PFSK-1 (cell line): ENCODE data around the gene HPS4.

Source experiments
- FOXP2 ChIP-seq: optimal IDR thresholded peaks from 2 replicates; pipeline ENCODE3; 2011; ENCODE audit warnings: borderline replicate concordance, control low read depth, inconsistent platforms; ENCODE audit not compliant: insufficient read depth; ENCODE audit errors: extremely low read length, extremely low read depth
- POLR2AphosphoS5 ChIP-seq: IDR thresholded peaks from 2 replicates; pipeline ENCODE4 v1.6.1; 2012; ENCODE audit warnings: low read depth, mild to moderate bottlenecking, control low read depth, low read length, moderate library complexity
- SIN3A ChIP-seq: IDR thresholded peaks from 2 replicates; pipeline ENCODE4 v1.6.1; 2012; ENCODE audit warnings: mild to moderate bottlenecking, low read length, moderate library complexity, borderline replicate concordance; ENCODE audit not compliant: insufficient read depth
- TAF1 ChIP-seq: IDR thresholded peaks from 2 replicates; pipeline ENCODE4 v1.6.1; 2012; ENCODE audit warnings: low read length, control low read depth, borderline replicate concordance; ENCODE audit not compliant: insufficient read depth
- TF ChIP-seq, protein P1 (sequence below), 2 experiments: IDR thresholded peaks; 2 replicates each; pipeline versions ENCODE4 v1.6.1 to v1.8.0; 2011 to 2012; ENCODE audit warnings: low read depth in 2 of 2, low read length in 2 of 2, control low read depth in 1 of 2, inconsistent platforms in 1 of 2, mild to moderate bottlenecking in 1 of 2, moderate library complexity in 1 of 2; ENCODE audit not compliant: insufficient read depth in 1 of 2

- TF ChIP-seq TAF1: no peak
- no peak for TF ChIP-seq POLR2AphosphoS5
- TF ChIP-seq, protein P1, sequence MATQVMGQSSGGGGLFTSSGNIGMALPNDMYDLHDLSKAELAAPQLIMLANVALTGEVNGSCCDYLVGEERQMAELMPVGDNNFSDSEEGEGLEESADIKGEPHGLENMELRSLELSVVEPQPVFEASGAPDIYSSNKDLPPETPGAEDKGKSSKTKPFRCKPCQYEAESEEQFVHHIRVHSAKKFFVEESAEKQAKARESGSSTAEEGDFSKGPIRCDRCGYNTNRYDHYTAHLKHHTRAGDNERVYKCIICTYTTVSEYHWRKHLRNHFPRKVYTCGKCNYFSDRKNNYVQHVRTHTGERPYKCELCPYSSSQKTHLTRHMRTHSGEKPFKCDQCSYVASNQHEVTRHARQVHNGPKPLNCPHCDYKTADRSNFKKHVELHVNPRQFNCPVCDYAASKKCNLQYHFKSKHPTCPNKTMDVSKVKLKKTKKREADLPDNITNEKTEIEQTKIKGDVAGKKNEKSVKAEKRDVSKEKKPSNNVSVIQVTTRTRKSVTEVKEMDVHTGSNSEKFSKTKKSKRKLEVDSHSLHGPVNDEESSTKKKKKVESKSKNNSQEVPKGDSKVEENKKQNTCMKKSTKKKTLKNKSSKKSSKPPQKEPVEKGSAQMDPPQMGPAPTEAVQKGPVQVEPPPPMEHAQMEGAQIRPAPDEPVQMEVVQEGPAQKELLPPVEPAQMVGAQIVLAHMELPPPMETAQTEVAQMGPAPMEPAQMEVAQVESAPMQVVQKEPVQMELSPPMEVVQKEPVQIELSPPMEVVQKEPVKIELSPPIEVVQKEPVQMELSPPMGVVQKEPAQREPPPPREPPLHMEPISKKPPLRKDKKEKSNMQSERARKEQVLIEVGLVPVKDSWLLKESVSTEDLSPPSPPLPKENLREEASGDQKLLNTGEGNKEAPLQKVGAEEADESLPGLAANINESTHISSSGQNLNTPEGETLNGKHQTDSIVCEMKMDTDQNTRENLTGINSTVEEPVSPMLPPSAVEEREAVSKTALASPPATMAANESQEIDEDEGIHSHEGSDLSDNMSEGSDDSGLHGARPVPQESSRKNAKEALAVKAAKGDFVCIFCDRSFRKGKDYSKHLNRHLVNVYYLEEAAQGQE (IDR thresholded peaks at IDR 0.05; ENCODE audit: insufficient read depth in 1 of 2, low read depth in 2 of 2, low read length in 2 of 2): no peak
- no peak for TF ChIP-seq SIN3A
- no peak for TF ChIP-seq FOXP2
Measured at GRCh38 chr22:26489447-26490036, 6.0 kb upstream of the HPS4 start.
